Posterior vena cava (tissue), 2 donors: ENCODE results near the gene RIPOR2. TPM values are rescaled to one million over a fixed set of nuclear protein-coding genes. Genes with fewer than 3 reads are reported as not detected.

ENCODE experiments used
- DNase-seq: peaks from one replicate; pipeline ENCODE4 v3.0.0-alpha.2; 2020; ENCODE audit warnings: low spot score
- intact Hi-C, 2 donors: fragments of 100-400 bp; cut with DNase I; formaldehyde crosslinking; loops; one replicate each; pipeline versions ENCODE4 v1.14.1 to v1.14.2; 2022 to 2023
- total RNA-seq, 2 donors: library from RNA; stranded (reverse); fragmentation: NEBNext Ultra II Directional; extraction: Animal tissue kit (Norgen Biotek cat#: 25700); gene quantifications; one replicate each; pipeline ENCODE4 v1.2.1, GENCODE V29; 2021
- donor health status: DM: yes; HTN: yes; CAD: no.
- donor health status: DM: yes; HTN: yes; CAD: no.

RIPOR2 gene
- total RNA-seq, 2 donors from 2014 or later: 11.8 to 14.9 TPM

DNA sequence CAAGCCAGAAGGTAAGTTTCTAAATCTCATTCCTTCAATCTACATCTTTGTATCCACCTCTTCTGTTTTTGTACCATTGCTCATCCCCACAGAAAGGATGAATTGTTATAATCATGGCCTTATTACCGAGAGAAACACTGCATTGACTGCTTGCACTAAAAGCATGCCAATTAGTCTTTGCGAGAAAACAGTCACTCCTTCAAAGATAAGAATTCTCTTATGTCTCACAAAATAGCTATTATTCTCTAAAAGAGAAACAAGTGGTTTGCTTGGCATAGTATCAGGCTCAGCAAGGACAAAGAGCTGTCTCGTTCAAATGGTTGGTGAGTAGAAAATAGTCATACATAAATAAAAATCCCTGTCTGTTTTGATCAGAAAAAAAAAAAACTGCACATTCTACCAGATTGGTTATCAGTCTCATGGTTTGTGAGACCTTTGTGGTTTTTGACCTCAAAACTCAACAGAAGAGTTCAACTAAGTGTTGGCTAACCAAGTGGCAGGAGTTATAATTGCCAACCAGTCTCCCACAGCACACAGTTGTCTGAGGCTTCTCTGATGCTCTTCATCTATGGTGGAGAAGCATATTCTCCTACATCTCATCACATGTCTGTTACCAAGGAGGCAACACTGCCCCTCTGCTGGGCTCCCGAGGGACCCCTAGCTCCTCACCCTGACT lies 101.9 kb downstream of the RIPOR2 start:
- no peak for DNase-seq
- intact Hi-C loops: loop anchor here in 1 of 2 donors (10.0 kb wide), 1 partner anchor 231 kb away; no protein-coding TSS in a partner anchor

DNA sequence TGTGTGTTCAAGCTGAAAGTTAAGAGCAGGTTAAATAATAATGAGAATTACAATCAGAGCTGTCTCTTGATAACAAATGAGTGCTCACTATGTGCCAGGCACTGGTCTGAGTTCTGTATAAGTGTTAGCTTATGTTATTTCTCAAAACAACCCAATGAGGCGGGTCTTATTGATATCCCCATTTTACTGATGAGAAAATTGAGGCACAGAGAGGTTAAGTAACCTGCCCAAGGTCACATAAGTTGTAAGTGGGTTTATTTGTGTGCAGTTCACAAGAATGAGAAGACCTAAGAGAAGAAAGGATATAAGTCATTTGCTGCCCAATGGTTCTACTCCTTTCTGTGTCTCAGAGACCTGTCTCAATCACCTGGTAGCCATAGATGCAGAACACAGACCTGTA lies 103.0 kb downstream of the RIPOR2 start:
- no peak for DNase-seq
- intact Hi-C loops: loop anchor here in 1 of 2 donors (10.0 kb wide), 1 partner anchor 232 kb away; no protein-coding TSS in a partner anchor

GRCh38 chr6:24831771-24832716 lies 103.7 kb downstream of the RIPOR2 start:
- DNase-seq: no peak
- intact Hi-C loops: loop anchor here in 1 of 2 donors (10.0 kb wide), 1 partner anchor 233 kb away; no protein-coding TSS in a partner anchor

- DNase-seq: no peak
- intact Hi-C loops: loop anchor here in 1 of 2 donors (10.0 kb wide), 1 partner anchor 235 kb away; no protein-coding TSS in a partner anchor
Observed at GRCh38 chr6:24829657-24830056, 106.1 kb downstream of the RIPOR2 start.

- intact Hi-C loops: no loop called here
- no peak for DNase-seq
Observed at GRCh38 chr6:24827970-24828369, 107.8 kb downstream of the RIPOR2 start.

GRCh38 chr6:24827162-24827561 lies 108.6 kb downstream of the RIPOR2 start:
- DNase-seq: no peak
- intact Hi-C loops: no loop called here

- intact Hi-C loops: no loop called here
- DNase-seq: no peak
Observed at GRCh38 chr6:24825130-24825630, 110.6 kb downstream of the RIPOR2 start.

DNA sequence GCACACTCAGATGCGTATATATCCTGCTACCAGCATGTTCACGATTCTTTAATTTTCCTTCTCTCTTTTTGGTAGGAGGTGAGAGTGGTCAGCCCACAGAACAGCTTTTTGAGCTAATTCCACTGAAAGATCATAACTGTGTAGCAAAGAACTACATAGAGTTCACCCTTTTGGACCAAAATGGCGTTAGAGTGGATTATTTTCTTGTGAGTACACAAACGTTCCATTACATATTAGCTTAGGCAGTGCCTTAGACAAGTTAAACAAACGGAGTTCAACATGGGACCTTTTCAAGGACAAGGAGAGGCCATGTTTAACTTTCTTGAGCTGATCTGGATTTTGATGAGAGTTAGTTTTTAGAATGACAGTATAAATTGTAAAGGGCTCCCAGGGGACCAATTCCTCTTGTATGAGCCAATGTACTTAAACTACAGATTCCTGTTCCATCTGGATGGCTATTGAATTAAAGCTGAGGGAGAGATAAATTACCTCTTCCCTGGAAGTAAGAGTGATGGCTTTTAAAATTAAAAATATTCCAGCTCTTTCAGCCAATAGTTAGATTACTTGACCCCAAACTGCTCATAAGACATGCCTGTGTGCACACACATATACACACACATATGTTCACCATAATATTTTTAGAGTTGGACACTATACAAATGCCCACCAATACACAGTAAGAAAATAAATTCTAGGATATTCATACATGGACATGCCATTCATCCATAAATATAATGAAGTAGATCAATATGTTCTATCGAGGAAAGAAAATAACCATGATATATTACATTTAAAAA lies 111.4 kb downstream of the RIPOR2 start:
- intact Hi-C loops: no loop called here

DNA sequence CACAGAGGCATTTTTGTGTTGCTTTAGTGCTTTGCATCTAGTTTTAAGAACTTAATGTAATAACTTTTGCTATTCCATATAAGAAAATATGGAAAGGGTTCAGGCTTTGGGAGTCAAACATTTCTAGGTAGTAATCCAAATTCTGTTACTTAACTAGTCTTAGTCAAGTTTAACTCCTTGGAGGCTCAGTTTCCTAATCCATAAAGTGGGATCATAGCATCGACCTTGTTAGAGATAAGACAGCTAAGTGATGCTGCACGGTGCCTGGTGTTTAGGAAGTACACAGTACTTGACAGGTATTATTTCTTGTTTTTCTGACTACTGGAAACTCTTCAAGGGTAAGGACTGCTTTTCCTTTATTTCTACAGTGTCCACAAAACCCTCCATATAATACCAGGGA lies 112.6 kb downstream of the RIPOR2 start:
- intact Hi-C loops: no loop called here
- no peak for DNase-seq

More for the DNA sequence above, 111.4 kb downstream of the RIPOR2 start:
- no peak for DNase-seq

DNA sequence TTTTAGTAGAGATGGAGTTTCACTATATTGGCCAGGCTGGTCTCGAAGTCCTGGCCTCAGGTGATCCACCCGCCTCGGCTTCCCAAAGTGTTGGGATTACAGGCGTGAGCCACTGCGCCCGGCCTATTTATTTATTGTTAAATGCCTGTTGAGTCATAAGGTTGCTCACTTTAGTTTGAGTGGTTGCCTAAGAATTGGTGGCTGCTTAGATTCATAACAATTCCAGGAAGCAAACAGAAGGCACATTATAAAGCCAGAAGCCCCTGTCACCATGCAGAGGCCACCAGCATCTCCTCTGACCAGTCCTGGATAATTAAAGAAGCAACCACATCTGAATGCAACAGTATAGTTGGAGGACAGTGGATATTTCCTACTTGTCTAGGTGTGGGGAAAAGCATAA lies 113.1 kb downstream of the RIPOR2 start:
- intact Hi-C loops: no loop called here
- DNase-seq: no peak

GRCh38 chr6:24821860-24822444 lies 113.8 kb downstream of the RIPOR2 start:
- no peak for DNase-seq
- intact Hi-C loops: no loop called here

DNA sequence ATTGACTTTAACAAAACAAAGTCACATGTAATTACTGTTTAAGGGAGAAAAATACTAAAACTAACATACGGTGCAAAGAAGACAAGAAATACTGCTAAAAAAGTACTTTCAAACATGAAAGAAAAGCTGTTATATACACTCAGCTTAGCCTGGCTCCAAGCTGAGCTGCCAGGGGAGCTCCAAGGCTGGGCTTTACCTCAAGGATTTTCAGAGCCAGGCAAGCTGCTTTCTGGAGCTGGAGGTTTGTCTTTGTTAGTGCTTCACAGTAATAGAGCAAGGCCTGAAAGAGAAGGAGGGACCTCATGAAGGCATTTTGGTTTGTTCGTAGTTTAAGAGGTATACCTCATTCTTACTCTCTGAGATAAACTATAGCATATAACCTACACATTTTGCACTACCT lies 117.4 kb downstream of the RIPOR2 start:
- no peak for DNase-seq
- intact Hi-C loops: no loop called here

DNA sequence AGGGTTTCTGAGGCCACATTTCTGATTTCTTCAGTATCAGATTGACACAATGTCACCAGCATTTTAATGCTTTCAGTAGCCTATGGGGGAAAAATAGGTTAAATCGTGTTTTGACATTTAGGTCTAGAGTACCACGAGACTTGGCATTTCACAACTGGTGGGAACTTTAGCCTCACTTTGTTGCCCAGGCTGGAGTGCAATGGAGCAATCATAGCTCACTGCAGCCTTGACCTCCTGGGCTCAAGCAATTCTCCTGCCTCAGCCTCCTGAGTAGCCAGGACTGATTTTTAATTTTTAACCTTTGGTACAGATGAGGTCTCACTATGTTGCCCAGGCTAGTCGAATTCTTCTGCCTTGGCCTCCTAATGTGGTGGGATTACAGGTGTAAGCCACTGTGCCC lies 126.0 kb downstream of the RIPOR2 start:
- intact Hi-C loops: no loop called here
- no peak for DNase-seq

DNA sequence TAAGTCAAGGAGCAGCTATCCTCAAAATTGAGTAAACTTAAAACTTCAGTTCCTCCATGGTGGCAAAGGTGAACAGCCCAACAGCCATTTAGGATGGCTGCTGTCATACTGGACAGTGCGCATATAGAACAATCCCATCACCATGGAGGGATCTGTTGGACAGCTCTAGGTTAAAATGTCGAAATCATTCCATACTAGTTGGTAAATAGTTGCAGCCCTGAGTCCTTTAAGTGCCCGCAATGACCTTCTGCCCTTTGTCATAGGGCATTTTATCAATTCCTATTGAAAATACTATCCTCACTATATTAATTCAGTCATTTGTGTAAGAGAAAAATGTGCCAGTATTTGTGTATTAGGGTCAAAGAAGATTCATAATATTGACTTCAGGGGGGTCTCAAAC lies 128.2 kb downstream of the RIPOR2 start:
- DNase-seq: no peak
- intact Hi-C loops: no loop called here

DNA sequence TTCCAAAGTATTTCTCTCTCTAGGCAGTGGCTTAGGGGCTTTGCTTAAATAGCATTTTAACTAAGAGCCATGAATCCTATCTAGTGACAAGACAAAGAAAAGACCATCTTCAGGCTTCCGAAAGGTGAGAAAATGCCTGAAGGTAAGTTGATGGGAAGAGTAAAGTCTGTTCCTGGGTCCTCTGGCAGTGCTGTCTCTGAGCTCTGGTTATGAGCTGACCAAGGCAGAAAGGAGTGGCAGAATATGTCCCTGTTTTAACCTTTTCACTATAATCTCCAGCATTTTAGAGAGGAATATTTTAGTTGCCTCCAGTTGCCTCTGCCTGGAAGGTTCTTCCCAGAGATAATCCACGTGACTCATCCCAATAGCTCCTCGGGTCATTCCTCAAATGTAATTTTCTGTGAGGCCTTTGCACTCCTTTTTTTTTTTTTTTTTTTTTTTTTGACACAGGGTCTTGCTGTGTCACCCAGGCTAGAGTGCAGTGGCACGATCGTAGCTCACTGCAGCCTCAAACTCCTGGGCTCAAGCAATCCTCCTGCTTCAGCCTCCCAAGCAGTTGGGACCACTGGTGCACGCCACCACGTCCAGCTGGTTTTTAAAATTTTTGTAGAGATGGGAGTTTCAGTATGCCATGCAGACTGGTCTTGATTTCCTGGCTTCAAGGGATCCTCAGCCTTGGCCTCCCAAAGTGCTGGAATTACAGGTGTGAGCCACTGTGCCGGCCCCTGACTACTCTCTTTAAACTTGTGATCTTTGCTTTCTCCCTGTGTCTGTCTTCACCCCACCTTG lies 133.3 kb downstream of the RIPOR2 start:
- no peak for DNase-seq
- intact Hi-C loops: no loop called here

GRCh38 chr6:24799541-24799915 lies 136.2 kb downstream of the RIPOR2 start:
- intact Hi-C loops: no loop called here
- DNase-seq: no peak

- intact Hi-C loops: no loop called here
- DNase-seq: no peak
Observed at GRCh38 chr6:24798740-24799540, 136.8 kb downstream of the RIPOR2 start, which contains the start of gene ARMH2. ARMH2 (minus strand) TSS chr6:24798917; CDS start chr6:24798857, 60 bp downstream.
